MG63 (cell line): Measurements from ENCODE around the gene NAGLU. TPM values are rescaled to one million over a fixed set of nuclear protein-coding genes. Genes with fewer than 3 reads are reported as not detected.

ENCODE experiments used
- total RNA-seq: library from RNA; depleted of rRNA; stranded (reverse); fragments of >200 nt; shearing (Covaris generic); gene quantifications from 2 replicates; pipeline ENCODE4 v1.2.3, GENCODE V29; 2014; ENCODE audit warnings: low replicate concordance; rRNA removed

NAGLU gene
- total RNA-seq, 1 experiment from 2014 or later, result 46.4 TPM

Other genes starting within 250 kb of the NAGLU start
- 4.6 and 23.0 TPM in 2 replicates for gene STAT5A, start 247.7 kb upstream of the NAGLU start, total RNA-seq
- 59.9 and 66.2 TPM in 2 replicates for gene STAT3, start 147.8 kb upstream of the NAGLU start, total RNA-seq
- gene CAVIN1, start 113.0 kb upstream of the NAGLU start, total RNA-seq, result 799 and 958 TPM in 2 replicates
- gene ATP6V0A1, start 77.4 kb upstream of the NAGLU start, total RNA-seq, result 15.9 and 28.0 TPM in 2 replicates
- 0.59 and 2.8 TPM in 2 replicates for gene HSD17B1, start 16.7 kb downstream of the NAGLU start, total RNA-seq
- gene COASY, start 25.9 kb downstream of the NAGLU start, total RNA-seq, result 7.7 and 12.4 TPM in 2 replicates
- 19.8 and 40.0 TPM in 2 replicates for gene MLX, start 30.9 kb downstream of the NAGLU start, total RNA-seq
- gene PSMC3IP, start 41.5 kb downstream of the NAGLU start, total RNA-seq, result 5.6 and 29.6 TPM in 2 replicates
- 46.0 and 47.2 TPM in 2 replicates for gene RETREG3, start 73.1 kb downstream of the NAGLU start, total RNA-seq
- gene TUBG1, start 73.4 kb downstream of the NAGLU start, total RNA-seq, result 65.4 and 69.8 TPM in 2 replicates
- gene TUBG2, start 123.0 kb downstream of the NAGLU start, total RNA-seq, result 1.4 and 4.0 TPM in 2 replicates
- gene PLEKHH3, start 140.8 kb downstream of the NAGLU start, total RNA-seq, result 16.5 and 54.1 TPM in 2 replicates
- gene CCR10, start 145.6 kb downstream of the NAGLU start, total RNA-seq, result 5.7 TPM in 1 of 2 replicates, not detected in the other
- 9.2 and 9.3 TPM in 2 replicates for gene CNTNAP1, start 146.3 kb downstream of the NAGLU start, total RNA-seq
- 8.4 and 20.0 TPM in 2 replicates for gene EZH1, start 208.8 kb downstream of the NAGLU start, total RNA-seq
- not detected in 2 replicates for gene RAMP2, start 225.0 kb downstream of the NAGLU start, total RNA-seq
- 68.7 and 99.1 TPM in 2 replicates for gene VPS25, start 237.2 kb downstream of the NAGLU start, total RNA-seq
- gene WNK4, start 244.4 kb downstream of the NAGLU start, total RNA-seq, result not detected in 2 replicates